ENCODE results near the gene RBM44.

DNA sequence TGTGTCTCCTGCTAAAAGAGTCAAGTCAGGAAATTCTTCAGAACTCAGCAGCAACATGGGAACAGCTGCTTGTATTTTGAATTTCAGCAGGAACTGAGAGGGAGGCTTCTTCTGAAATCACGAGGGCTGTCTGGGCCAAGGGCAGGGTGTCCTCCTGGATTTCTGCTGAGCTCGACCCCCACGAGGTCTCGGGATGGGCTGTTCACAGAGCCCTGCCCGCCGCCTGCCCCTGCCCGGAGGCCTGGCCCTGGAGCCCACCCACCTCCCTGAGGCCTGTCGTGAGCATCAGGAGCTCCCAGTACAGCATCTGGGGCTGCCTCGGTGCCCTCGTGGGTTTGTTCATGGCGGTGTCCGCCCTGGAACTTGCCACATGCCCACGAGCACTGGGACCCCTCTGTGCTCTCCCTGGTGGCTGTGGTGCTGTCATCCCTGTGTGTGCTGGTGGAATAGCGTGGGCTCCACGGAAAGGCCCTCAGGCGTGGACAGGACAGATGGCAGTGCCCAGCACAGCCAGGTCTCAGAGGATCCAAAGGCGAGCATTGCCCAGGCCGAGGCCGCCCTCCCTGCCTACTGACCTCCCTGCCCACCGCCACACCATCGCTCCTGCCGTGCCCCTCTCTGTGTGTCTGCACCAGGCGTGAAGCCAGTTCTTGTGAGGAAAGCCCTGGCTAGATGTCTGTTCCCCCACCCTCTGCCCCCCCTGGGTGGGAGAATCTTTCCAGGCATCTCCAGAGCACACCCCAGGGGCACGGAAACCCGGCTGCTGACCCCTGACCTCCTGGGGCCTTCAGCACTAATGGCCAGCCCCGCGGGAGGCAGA lies 86.7 kb downstream of the RBM44 start:
- TF ChIP-seq GATA2 (IDR thresholded peaks at IDR 0.05; ENCODE audit: low read depth, low read length) (peak; percentile 71), GATA3 (IDR thresholded peaks at IDR 0.05; ENCODE audit: low read depth, low read length) (no peak)

Measured in SH-SY5Y (cell line).